HepG2 (cell line): Measurements from ENCODE around the gene GJB1. TPM values are rescaled to one million over a fixed set of nuclear protein-coding genes. Genes with fewer than 3 reads are reported as not detected.

ENCODE experiments used
- ARID2 ChIP-seq: sonication (generic); formaldehyde crosslinking; IDR thresholded peaks from 2 replicates; pipeline ENCODE4 v1.8.1; 2022; ENCODE audit warnings: mild to moderate bottlenecking, missing genetic modification reagents, borderline replicate concordance
- ERF ChIP-seq: IDR thresholded peaks from 2 replicates; pipeline ENCODE4 v1.6.1; 2018; ENCODE audit warnings: missing biosample characterization, missing genetic modification reagents
- FOXK1 ChIP-seq: sonication (generic); formaldehyde crosslinking; IDR thresholded peaks from 2 replicates; pipeline ENCODE4 v1.4.0; 2020; ENCODE audit warnings: low read depth, missing genetic modification reagents, borderline replicate concordance
- ZNF17 ChIP-seq: sonication (generic); formaldehyde crosslinking; IDR thresholded peaks from 2 replicates; pipeline ENCODE4 v1.5.0; 2020; ENCODE audit warnings: mild to moderate bottlenecking, missing genetic modification reagents
- ZNF207 ChIP-seq: fragments of 450-650 bp; IDR thresholded peaks from 2 replicates; pipeline ENCODE4 v1.6.1; 2016; ENCODE audit warnings: antibody characterized with exemption, borderline replicate concordance
- ZNF329 ChIP-seq: sonication (generic); formaldehyde crosslinking; IDR thresholded peaks from 2 replicates; pipeline ENCODE4 v1.9.0; 2021; ENCODE audit warnings: low read depth, mild to moderate bottlenecking, missing genetic modification reagents
- ZNF333 ChIP-seq: sonication (generic); formaldehyde crosslinking; IDR thresholded peaks from 2 replicates; pipeline ENCODE4 v1.4.0; 2020; ENCODE audit warnings: mild to moderate bottlenecking, missing genetic modification reagents, borderline replicate concordance
- ZNF367 ChIP-seq: sonication (generic); formaldehyde crosslinking; IDR thresholded peaks from 2 replicates; pipeline ENCODE4 v1.4.0; 2020; ENCODE audit warnings: missing genetic modification reagents, borderline replicate concordance
- ZNF563 ChIP-seq: sonication (generic); formaldehyde crosslinking; IDR thresholded peaks from 2 replicates; pipeline ENCODE4 v1.8.0; 2022; ENCODE audit warnings: mild to moderate bottlenecking, moderate library complexity, missing genetic modification reagents
- ZNF747 ChIP-seq: sonication (generic); formaldehyde crosslinking; IDR thresholded peaks from 2 replicates; pipeline ENCODE4 v1.8.1; 2023; ENCODE audit warnings: missing genetic modification reagents, mild to moderate bottlenecking, borderline replicate concordance
- ZNF788 ChIP-seq: sonication (generic); formaldehyde crosslinking; IDR thresholded peaks from 2 replicates; pipeline ENCODE4 v1.5.0; 2020; ENCODE audit warnings: mild to moderate bottlenecking, missing genetic modification reagents, borderline replicate concordance
- polyA plus RNA-seq, 8 experiments: library from polyadenylated mRNA; depleted of rRNA in 3 of 8; stranded (reverse) in 7 of 8; unstranded in 1 of 8; fragments of >200 nt; fragmentation: Illumina TruSeq in 4 of 8; extraction: Trizol in 4 of 8; gene quantifications; 2 replicates each; pipeline versions ENCODE4 v1.2.1 to v1.2.3, GENCODE V29; 2011 to 2016; ENCODE audit warnings: low read depth in 4 of 8, missing spikeins in 1 of 8, mixed read lengths in 1 of 8; ENCODE audit not compliant: insufficient read depth in 1 of 8
- total RNA-seq, 5 experiments: library from RNA; depleted of rRNA; stranded (reverse); fragments of >200 nt; fragmentation: Illumina TruSeq; extraction: Trizol; gene quantifications; 2 replicates each; pipeline ENCODE4 v1.2.3, GENCODE V29; 2016; ENCODE audit warnings: low read depth in 1 of 5
- TF ChIP-seq, protein P1 (sequence below): sonication (generic); formaldehyde crosslinking; IDR thresholded peaks from 2 replicates; pipeline ENCODE4 v1.4.0; 2020; ENCODE audit warnings: mild to moderate bottlenecking, missing genetic modification reagents
- TF ChIP-seq, protein P2 (sequence below): sonication (generic); formaldehyde crosslinking; conservative IDR thresholded peaks from 2 replicates; pipeline ENCODE4 v1.8.0; 2022; ENCODE audit warnings: low read depth, missing genetic modification reagents
- TF ChIP-seq, protein P3 (sequence below): sonication (generic); formaldehyde crosslinking; IDR thresholded peaks from 2 replicates; pipeline ENCODE4 v1.5.0; 2020; ENCODE audit warnings: mild to moderate bottlenecking, missing genetic modification reagents
- TF ChIP-seq, protein P4 (sequence below): sonication (generic); formaldehyde crosslinking; IDR thresholded peaks from 2 replicates; pipeline ENCODE4 v1.8.1; 2023; ENCODE audit warnings: missing genetic modification reagents, inconsistent platforms, borderline replicate concordance

GJB1 gene
- total and polyA plus RNA-seq, 2 of the 13 experiments (the other 11 are each of a cell fraction or from before 2014, with no cell fraction given): 111 to 161 TPM

DNA sequence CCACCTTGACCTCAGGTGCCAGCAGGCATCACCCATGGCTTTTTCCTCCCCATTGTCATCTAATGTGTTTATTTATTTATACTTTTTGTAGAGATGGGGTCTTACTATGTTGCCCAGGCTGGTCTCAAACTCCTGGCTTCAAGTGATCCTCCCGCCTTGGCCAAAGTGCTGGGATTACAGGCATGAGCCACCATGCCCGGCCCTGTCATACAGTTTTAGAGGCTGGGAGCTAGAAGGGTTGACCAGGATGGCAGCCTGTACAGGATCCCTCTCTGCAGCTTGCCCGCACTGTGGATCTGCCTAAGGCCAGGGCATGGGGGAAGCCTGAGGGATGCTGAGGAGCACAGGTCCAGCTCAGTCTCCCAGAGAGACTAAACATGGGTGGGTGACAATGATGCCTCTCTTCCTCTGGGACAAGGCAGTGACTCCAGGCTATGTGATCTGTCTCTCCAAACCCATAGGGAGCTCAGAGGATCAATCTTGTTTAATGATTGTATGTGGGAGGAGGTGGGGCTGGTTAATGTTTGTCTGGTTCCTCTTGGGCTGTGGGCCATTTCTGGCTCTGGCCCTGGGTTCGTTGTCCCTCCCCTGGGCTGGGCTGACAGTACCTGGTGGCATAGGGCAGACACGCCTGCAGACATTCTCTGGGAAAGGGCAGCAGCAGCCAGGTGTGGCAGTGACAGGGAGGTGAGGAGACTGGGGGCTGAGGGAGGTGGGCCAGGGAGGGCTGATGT is 8.3 kb upstream of the GJB1 start (continued):
- TF ChIP-seq ZNF747 (CRISPR knock-in tag) (0 out of 2 replicates have a peak, but pooled peaks have one; percentile 28), ZNF329 (CRISPR knock-in tag) (no peak), ZNF563 (CRISPR knock-in tag) (no peak), ZNF788 (CRISPR knock-in tag) (no peak), ARID2 (no peak), FOXK1 (CRISPR knock-in tag) (no peak), ZNF17 (CRISPR knock-in tag) (no peak), ZNF367 (CRISPR knock-in tag) (no peak), ZNF207 (no peak), ERF (CRISPR knock-in tag) (peak; percentile 47; the same call in 1 of the 2 replicates), ZNF333 (CRISPR knock-in tag) (no peak)
- TF ChIP-seq, protein P1, sequence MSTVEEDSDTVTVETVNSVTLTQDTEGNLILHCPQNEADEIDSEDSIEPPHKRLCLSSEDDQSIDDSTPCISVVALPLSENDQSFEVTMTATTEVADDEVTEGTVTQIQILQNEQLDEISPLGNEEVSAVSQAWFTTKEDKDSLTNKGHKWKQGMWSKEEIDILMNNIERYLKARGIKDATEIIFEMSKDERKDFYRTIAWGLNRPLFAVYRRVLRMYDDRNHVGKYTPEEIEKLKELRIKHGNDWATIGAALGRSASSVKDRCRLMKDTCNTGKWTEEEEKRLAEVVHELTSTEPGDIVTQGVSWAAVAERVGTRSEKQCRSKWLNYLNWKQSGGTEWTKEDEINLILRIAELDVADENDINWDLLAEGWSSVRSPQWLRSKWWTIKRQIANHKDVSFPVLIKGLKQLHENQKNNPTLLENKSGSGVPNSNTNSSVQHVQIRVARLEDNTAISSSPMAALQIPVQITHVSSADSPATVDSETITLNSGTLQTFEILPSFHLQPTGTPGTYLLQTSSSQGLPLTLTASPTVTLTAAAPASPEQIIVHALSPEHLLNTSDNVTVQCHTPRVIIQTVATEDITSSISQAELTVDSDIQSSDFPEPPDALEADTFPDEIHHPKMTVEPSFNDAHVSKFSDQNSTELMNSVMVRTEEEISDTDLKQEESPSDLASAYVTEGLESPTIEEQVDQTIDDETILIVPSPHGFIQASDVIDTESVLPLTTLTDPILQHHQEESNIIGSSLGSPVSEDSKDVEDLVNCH (CRISPR knock-in tag): no peak
- TF ChIP-seq, protein P2, sequence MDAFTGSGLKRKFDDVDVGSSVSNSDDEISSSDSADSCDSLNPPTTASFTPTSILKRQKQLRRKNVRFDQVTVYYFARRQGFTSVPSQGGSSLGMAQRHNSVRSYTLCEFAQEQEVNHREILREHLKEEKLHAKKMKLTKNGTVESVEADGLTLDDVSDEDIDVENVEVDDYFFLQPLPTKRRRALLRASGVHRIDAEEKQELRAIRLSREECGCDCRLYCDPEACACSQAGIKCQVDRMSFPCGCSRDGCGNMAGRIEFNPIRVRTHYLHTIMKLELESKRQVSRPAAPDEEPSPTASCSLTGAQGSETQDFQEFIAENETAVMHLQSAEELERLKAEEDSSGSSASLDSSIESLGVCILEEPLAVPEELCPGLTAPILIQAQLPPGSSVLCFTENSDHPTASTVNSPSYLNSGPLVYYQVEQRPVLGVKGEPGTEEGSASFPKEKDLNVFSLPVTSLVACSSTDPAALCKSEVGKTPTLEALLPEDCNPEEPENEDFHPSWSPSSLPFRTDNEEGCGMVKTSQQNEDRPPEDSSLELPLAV (CRISPR knock-in tag): no peak
- TF ChIP-seq, protein P3, sequence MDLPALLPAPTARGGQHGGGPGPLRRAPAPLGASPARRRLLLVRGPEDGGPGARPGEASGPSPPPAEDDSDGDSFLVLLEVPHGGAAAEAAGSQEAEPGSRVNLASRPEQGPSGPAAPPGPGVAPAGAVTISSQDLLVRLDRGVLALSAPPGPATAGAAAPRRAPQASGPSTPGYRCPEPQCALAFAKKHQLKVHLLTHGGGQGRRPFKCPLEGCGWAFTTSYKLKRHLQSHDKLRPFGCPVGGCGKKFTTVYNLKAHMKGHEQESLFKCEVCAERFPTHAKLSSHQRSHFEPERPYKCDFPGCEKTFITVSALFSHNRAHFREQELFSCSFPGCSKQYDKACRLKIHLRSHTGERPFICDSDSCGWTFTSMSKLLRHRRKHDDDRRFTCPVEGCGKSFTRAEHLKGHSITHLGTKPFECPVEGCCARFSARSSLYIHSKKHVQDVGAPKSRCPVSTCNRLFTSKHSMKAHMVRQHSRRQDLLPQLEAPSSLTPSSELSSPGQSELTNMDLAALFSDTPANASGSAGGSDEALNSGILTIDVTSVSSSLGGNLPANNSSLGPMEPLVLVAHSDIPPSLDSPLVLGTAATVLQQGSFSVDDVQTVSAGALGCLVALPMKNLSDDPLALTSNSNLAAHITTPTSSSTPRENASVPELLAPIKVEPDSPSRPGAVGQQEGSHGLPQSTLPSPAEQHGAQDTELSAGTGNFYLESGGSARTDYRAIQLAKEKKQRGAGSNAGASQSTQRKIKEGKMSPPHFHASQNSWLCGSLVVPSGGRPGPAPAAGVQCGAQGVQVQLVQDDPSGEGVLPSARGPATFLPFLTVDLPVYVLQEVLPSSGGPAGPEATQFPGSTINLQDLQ (CRISPR knock-in tag): no peak
- TF ChIP-seq, protein P4, sequence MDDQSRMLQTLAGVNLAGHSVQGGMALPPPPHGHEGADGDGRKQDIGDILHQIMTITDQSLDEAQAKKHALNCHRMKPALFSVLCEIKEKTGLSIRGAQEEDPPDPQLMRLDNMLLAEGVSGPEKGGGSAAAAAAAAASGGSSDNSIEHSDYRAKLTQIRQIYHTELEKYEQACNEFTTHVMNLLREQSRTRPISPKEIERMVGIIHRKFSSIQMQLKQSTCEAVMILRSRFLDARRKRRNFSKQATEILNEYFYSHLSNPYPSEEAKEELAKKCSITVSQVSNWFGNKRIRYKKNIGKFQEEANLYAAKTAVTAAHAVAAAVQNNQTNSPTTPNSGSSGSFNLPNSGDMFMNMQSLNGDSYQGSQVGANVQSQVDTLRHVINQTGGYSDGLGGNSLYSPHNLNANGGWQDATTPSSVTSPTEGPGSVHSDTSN (CRISPR knock-in tag): no peak
